Lung (tissue), 12 donors: Measurements from ENCODE around the gene EGFLAM. TPM values are rescaled to one million over a fixed set of nuclear protein-coding genes. Genes with fewer than 3 reads are reported as not detected.

Source experiments
- ATAC-seq: fragments of 200-7000 bp; cut with Tn5 transposase; one replicate; pipeline ENCODE4 v1.9.1; 2020; ENCODE audit warnings: moderate number of reproducible peaks; ENCODE audit not compliant: insufficient read depth, low FRiP score
- DNase-seq, 3 donors: peaks; one replicate each; pipeline ENCODE4 v3.0.0-alpha.2; 2013 to 2017
- H3K27ac ChIP-seq, 2 donors: one replicate each; pipeline ENCODE4 v1.5.1; 2013; ENCODE audit warnings: mild to moderate bottlenecking in 2 of 2, moderate library complexity in 2 of 2, control low read depth in 1 of 2, inconsistent platforms in 1 of 2, low read depth in 1 of 2, low read length in 1 of 2
- H3K27me3 ChIP-seq, 3 donors: one replicate each; pipeline ENCODE4 v1.5.1; 2013; ENCODE audit warnings: low read length in 2 of 3; ENCODE audit not compliant: control insufficient read depth in 3 of 3, insufficient read depth in 3 of 3
- H3K36me3 ChIP-seq, 4 donors: one replicate each; pipeline ENCODE4 v1.5.1; 2013; ENCODE audit warnings: low read length in 4 of 4, mild to moderate bottlenecking in 1 of 4, moderate library complexity in 1 of 4; ENCODE audit not compliant: control insufficient read depth in 4 of 4, insufficient read depth in 4 of 4
- H3K4me1 ChIP-seq, 5 donors: one replicate each; pipeline ENCODE4 v1.5.1; 2013; ENCODE audit warnings: low read length in 5 of 5, mild to moderate bottlenecking in 2 of 5, moderate library complexity in 1 of 5; ENCODE audit not compliant: control insufficient read depth in 5 of 5, insufficient read depth in 5 of 5
- H3K4me3 ChIP-seq: one replicate; pipeline ENCODE4 v1.5.1; 2013; ENCODE audit warnings: mild to moderate bottlenecking, control low read depth, moderate library complexity
- H3K9ac ChIP-seq, 2 donors: one replicate each; pipeline ENCODE4 v1.5.1; 2013; ENCODE audit warnings: low read length in 2 of 2, control low read depth in 1 of 2; ENCODE audit not compliant: insufficient read depth in 1 of 2
- H3K9me3 ChIP-seq, 4 donors: one replicate each; pipeline ENCODE4 v1.5.1; 2013; ENCODE audit warnings: low read length in 3 of 4, mild to moderate bottlenecking in 1 of 4, moderate library complexity in 1 of 4; ENCODE audit not compliant: control insufficient read depth in 4 of 4, insufficient read depth in 3 of 4
- CTCF ChIP-seq: IDR thresholded peaks from 2 replicates; pipeline ENCODE4 v1.5.1; 2012; ENCODE audit warnings: mild to moderate bottlenecking; ENCODE audit errors: control extremely low read depth, extremely low read depth
- WGBS, 2 donors: extraction: QIAGEN DNeasy Blood & Tissue Kit; methylation state at CpG; one replicate each; pipeline ENCODE4 v1.1.7; 2013; 5-methylcytosine and 5-hydroxymethylcytosine counted together
- polyA plus RNA-seq, 2 donors: library from polyadenylated mRNA; stranded (reverse); fragments of 200-250 nt; gene quantifications; one replicate each; pipeline ENCODE4 v1.2.1, GENCODE V29; 2013
- total RNA-seq, 2 donors: library from RNA; depleted of rRNA in 1 of 2; stranded (reverse); fragments of >200 nt in 1 of 2; gene quantifications; one replicate each; pipeline ENCODE4 v1.2.1, GENCODE V29; 2014 to 2021
- donor health status: control.
- donor health status: control.
- donor health status: Bipolar disorder and iron deficiency.
- donor health status: healthy.
- donor health status: DM: yes; HTN: yes; CAD: no.

EGFLAM gene
- total and polyA plus RNA-seq, 4 donors, result 0.41 to 7.6 (median 1.3) TPM

- no peak overlapping the region for H3K9ac ChIP-seq
- H3K27me3 ChIP-seq, result no peaks in the 10 kb centered on the region
- no peak for TF ChIP-seq CTCF
- no peak overlapping the region for H3K4me3 ChIP-seq
- H3K9me3 ChIP-seq, result no peaks in the 10 kb centered on the region
- H3K27ac ChIP-seq, result no peak overlapping the region
- DNase-seq, result no peak
- no peaks in the 10 kb centered on the region for H3K36me3 ChIP-seq
- H3K4me1 ChIP-seq, result peaks cover 0 to 16% (median 4%) of the 10 kb centered on the region in 5 donors
- ATAC-seq, result no peak
- WGBS, 2 donors, result 83 to 86% methylated on average over 4 of the region's 4 CpGs
These were observed 122.2 kb downstream of the EGFLAM start for GRCh38 chr5:38380537-38380936.

GRCh38 chr5:38381361-38381760 lies 123.0 kb downstream of the EGFLAM start:
- no peak for TF ChIP-seq CTCF
- WGBS, 2 donors, result 87 to 90% methylated on average over 5 of the region's 5 CpGs

GRCh38 chr5:38382898-38383297 lies 124.5 kb downstream of the EGFLAM start:
- WGBS, 2 donors, result 33% methylated on average over 7 of the region's 7 CpGs
- H3K27ac ChIP-seq, result no peak overlapping the region
- peaks cover 0 to 16% (median 4%) of the 10 kb centered on the region in 5 donors for H3K4me1 ChIP-seq
- H3K4me3 ChIP-seq, result no peak overlapping the region
- H3K9me3 ChIP-seq, result no peaks in the 10 kb centered on the region
- DNase-seq (peak; percentile 61 to 80 (median 72)), ATAC-seq (peak; percentile 91)
- no peaks in the 10 kb centered on the region for H3K27me3 ChIP-seq
- peak; percentile 49 for TF ChIP-seq CTCF
- H3K9ac ChIP-seq, result no peak overlapping the region
- H3K36me3 ChIP-seq, result no peaks in the 10 kb centered on the region

More at GRCh38 chr5:38381361-38381760, 123.0 kb downstream of the EGFLAM start:
- H3K4me3 ChIP-seq, result no peak overlapping the region
- DNase-seq (no peak), ATAC-seq (no peak)
- no peak overlapping the region for H3K27ac ChIP-seq
- H3K9ac ChIP-seq, result no peak overlapping the region
- no peaks in the 10 kb centered on the region for H3K27me3 ChIP-seq
- no peaks in the 10 kb centered on the region for H3K36me3 ChIP-seq
- peaks cover 0 to 16% (median 4%) of the 10 kb centered on the region in 5 donors for H3K4me1 ChIP-seq
- no peaks in the 10 kb centered on the region for H3K9me3 ChIP-seq

- Histone ChIP-seq H3K27me3 (no peaks in the 10 kb centered on the region), H3K36me3 (no peaks in the 10 kb centered on the region), H3K27ac (no peak overlapping the region), H3K9me3 (no peaks in the 10 kb centered on the region), H3K9ac (no peak overlapping the region), H3K4me1 (peaks cover 0 to 16% (median 0%) of the 10 kb centered on the region in 5 donors), H3K4me3 (no peak overlapping the region)
- TF ChIP-seq CTCF, result no peak
- ATAC-seq (no peak), DNase-seq (no peak)
- WGBS, 2 donors, result 43 to 55% methylated on average over 3 of the region's 3 CpGs
These were observed 125.3 kb downstream of the EGFLAM start for GRCh38 chr5:38383701-38384100.
